Embryonic facial prominence (tissue), 1 donor: Measurements from ENCODE around the gene RRH.
"Not testable (repeated sequence)": the region's sequence is repeated elsewhere in the genome, so short reads cannot be mapped to it uniquely, and the experiment has no call there.

Experiments
- DNase-seq: peaks from one replicate; pipeline ENCODE4 v3.0.0-alpha.2; 2016; ENCODE audit errors: extremely low spot score

The RRH gene

GRCh38 chr4:109846395-109847098 is 18.8 kb downstream of the RRH start:
- DNase-seq, result no peak

GRCh38 chr4:109847896-109848442 is 20.2 kb downstream of the RRH start, which contains the start of gene LRIT3:
Gene LRIT3 (plus strand): TSS chr4:109848107. CDS start chr4:109848202, 95 bp downstream.
- no peak for DNase-seq

- no peak for DNase-seq
Observed at GRCh38 chr4:109848501-109848900, 20.7 kb downstream of the RRH start.

GRCh38 chr4:109850601-109851000 is 22.8 kb downstream of the RRH start:
- DNase-seq, result no peak

GRCh38 chr4:109859426-109860300 is 31.9 kb downstream of the RRH start:
- DNase-seq, result not testable (repeated sequence)

- DNase-seq, result no peak
Observed at GRCh38 chr4:109861271-109861670, 33.5 kb downstream of the RRH start.

- no peak for DNase-seq
Observed at GRCh38 chr4:109861916-109862511, 34.2 kb downstream of the RRH start.

GRCh38 chr4:109864134-109864533 is 36.4 kb downstream of the RRH start:
- no peak for DNase-seq

- no peak for DNase-seq
Observed at GRCh38 chr4:109870061-109870460, 42.3 kb downstream of the RRH start.

GRCh38 chr4:109872065-109872464 is 44.3 kb downstream of the RRH start:
- DNase-seq, result no peak

GRCh38 chr4:109872950-109873656 is 45.3 kb downstream of the RRH start:
- no peak for DNase-seq

GRCh38 chr4:109873791-109874514 is 46.2 kb downstream of the RRH start:
- DNase-seq, result no peak

GRCh38 chr4:109875106-109875505 is 47.3 kb downstream of the RRH start:
- no peak for DNase-seq

GRCh38 chr4:109875553-109875952 is 47.8 kb downstream of the RRH start:
- DNase-seq, result not testable (repeated sequence)

- no peak for DNase-seq
Observed at GRCh38 chr4:109876634-109877265, 49.0 kb downstream of the RRH start.

GRCh38 chr4:109877400-109877799 is 49.6 kb downstream of the RRH start:
- DNase-seq, result no peak

GRCh38 chr4:109878355-109878754 is 50.6 kb downstream of the RRH start:
- DNase-seq, result no peak

GRCh38 chr4:109879081-109879480 is 51.3 kb downstream of the RRH start:
- DNase-seq, result no peak

- DNase-seq, result no peak
Observed at GRCh38 chr4:109879636-109880314, 52.0 kb downstream of the RRH start.

GRCh38 chr4:109886303-109886702 is 58.5 kb downstream of the RRH start:
- no peak for DNase-seq
